Mesothelial cell of epicardium (in vitro differentiated cells): Measurements from ENCODE around the gene RAMP3. TPM values are rescaled to one million over a fixed set of nuclear protein-coding genes. Genes with fewer than 3 reads are reported as not detected.

Experiments
- DNase-seq, 2 experiments: peaks; one replicate each; pipeline ENCODE4 v3.0.0; 2021; ENCODE audit warnings: low spot score in 2 of 2; ENCODE audit not compliant: unreplicated experiment in 2 of 2
- H3K27ac Mint-ChIP-seq: 2 replicates; pipeline ENCODE4 v1.8.0; 2021; ENCODE audit warnings: mixed read lengths
- H3K27me3 Mint-ChIP-seq: 2 replicates; pipeline ENCODE4 v1.8.0; 2021; ENCODE audit warnings: low read depth, mixed read lengths
- H3K36me3 Mint-ChIP-seq: 2 replicates; pipeline ENCODE4 v1.8.0; 2021; ENCODE audit warnings: mixed read lengths
- H3K4me1 Mint-ChIP-seq: 2 replicates; pipeline ENCODE4 v1.8.0; 2021; ENCODE audit warnings: mixed read lengths
- H3K4me3 Mint-ChIP-seq: 2 replicates; pipeline ENCODE4 v1.8.0; 2021; ENCODE audit warnings: mild to moderate bottlenecking, moderate library complexity, mixed read lengths
- H3K9me3 Mint-ChIP-seq: 2 replicates; pipeline ENCODE4 v1.8.0; 2021; ENCODE audit warnings: mixed read lengths
- CTCF ChIP-seq: fragments of 200-600 bp; sonication (generic); IDR thresholded peaks from one replicate; pipeline ENCODE4 v1.5.0; 2021; ENCODE audit warnings: antibody characterized with exemption; ENCODE audit not compliant: unreplicated experiment
- total RNA-seq: library from RNA; stranded (reverse); gene quantifications from 3 replicates; pipeline ENCODE4 v1.2.1, GENCODE V29; 2021

The RAMP3 gene
- total RNA-seq, 1 donor from 2014 or later, result not detected

- H3K27me3 Mint-ChIP-seq, result peaks cover 54% of the 10 kb centered on the region
- H3K36me3 Mint-ChIP-seq, result no peaks in the 10 kb centered on the region
- no peak overlapping the region for H3K4me3 Mint-ChIP-seq
- H3K9me3 Mint-ChIP-seq, result no peaks in the 10 kb centered on the region
- DNase-seq, result no peak
- no peaks in the 10 kb centered on the region for H3K4me1 Mint-ChIP-seq
- no peak for TF ChIP-seq CTCF
- H3K27ac Mint-ChIP-seq, result no peak overlapping the region
Observed at GRCh38 chr7:45224832-45225231, 67.2 kb downstream of the RAMP3 start.

GRCh38 chr7:45225311-45225947 lies 67.8 kb downstream of the RAMP3 start:
- DNase-seq, result no peak

GRCh38 chr7:45225948-45226335 lies 68.4 kb downstream of the RAMP3 start:
- no peak overlapping the region for H3K27ac Mint-ChIP-seq
- no peaks in the 10 kb centered on the region for H3K36me3 Mint-ChIP-seq
- DNase-seq, result no peak
- no peak overlapping the region for H3K4me3 Mint-ChIP-seq
- TF ChIP-seq CTCF, result no peak
- peaks cover 55% of the 10 kb centered on the region for H3K27me3 Mint-ChIP-seq
- no peaks in the 10 kb centered on the region for H3K4me1 Mint-ChIP-seq
- no peaks in the 10 kb centered on the region for H3K9me3 Mint-ChIP-seq

More at GRCh38 chr7:45225311-45225947, 67.8 kb downstream of the RAMP3 start:
- Mint-ChIP-seq H3K36me3 (no peaks in the 10 kb centered on the region), H3K27ac (no peak overlapping the region), H3K4me1 (no peaks in the 10 kb centered on the region), H3K4me3 (no peak overlapping the region), H3K9me3 (no peaks in the 10 kb centered on the region), H3K27me3 (peaks cover 54% of the 10 kb centered on the region)
- TF ChIP-seq CTCF, result no peak

- H3K36me3 Mint-ChIP-seq, result no peaks in the 10 kb centered on the region
- H3K27me3 Mint-ChIP-seq, result peaks cover 71% of the 10 kb centered on the region
Observed at GRCh38 chr7:45229156-45229920, 71.7 kb downstream of the RAMP3 start.

GRCh38 chr7:45230083-45230482 lies 72.5 kb downstream of the RAMP3 start:
- Mint-ChIP-seq H3K4me3 (no peak overlapping the region), H3K4me1 (no peaks in the 10 kb centered on the region), H3K27me3 (peaks cover 71% of the 10 kb centered on the region), H3K9me3 (no peaks in the 10 kb centered on the region), H3K36me3 (no peaks in the 10 kb centered on the region), H3K27ac (no peak overlapping the region)
- DNase-seq, result no peak
- no peak for TF ChIP-seq CTCF

More at GRCh38 chr7:45229156-45229920, 71.7 kb downstream of the RAMP3 start:
- Mint-ChIP-seq H3K9me3 (no peaks in the 10 kb centered on the region), H3K4me1 (no peaks in the 10 kb centered on the region), H3K4me3 (no peak overlapping the region), H3K27ac (no peak overlapping the region)
- TF ChIP-seq CTCF, result no peak
- DNase-seq, result no peak
